ENCODE measurements around the gene FOXL3.

DNA sequence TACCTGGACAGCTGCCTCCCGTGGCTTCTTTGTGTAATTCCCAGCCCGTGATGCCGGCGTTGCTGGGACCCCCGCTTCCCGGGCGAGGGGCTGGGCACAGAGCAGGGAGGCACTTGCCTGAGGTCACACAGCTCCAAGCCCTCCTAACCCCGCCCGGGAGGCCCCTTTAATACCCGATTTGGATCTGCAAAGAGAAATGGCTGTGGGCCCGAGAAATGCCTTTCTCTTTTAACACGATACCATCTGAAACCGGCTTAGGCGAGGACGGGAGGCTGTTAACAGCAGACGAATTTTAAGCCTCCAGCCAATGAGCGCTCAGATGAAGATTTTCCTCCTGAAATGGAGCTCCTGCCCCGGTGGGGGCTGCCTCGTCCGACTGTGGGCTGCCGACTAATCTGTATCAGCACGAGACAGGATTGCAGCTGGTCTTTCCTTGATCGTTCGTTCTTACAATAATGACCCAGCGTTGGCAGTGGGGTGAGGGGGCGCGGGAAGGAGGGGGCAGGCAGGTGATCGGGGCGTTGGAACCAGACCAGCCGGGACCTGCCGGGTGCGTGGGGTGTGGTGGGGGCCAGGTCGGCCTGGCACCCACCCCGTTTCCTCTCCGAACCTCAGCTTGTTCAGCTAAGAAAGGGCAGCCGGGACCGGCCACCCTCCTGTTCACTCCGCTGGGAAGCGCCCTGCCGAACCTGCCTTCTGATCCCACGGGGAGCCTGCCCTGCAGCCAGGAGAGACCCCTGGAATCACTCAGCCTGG, 36.2 kb upstream of the FOXL3 start:
- TF ChIP-seq POLR2A (IDR thresholded peaks at IDR 0.05) = no peak
- TF ChIP-seq, protein P1, sequence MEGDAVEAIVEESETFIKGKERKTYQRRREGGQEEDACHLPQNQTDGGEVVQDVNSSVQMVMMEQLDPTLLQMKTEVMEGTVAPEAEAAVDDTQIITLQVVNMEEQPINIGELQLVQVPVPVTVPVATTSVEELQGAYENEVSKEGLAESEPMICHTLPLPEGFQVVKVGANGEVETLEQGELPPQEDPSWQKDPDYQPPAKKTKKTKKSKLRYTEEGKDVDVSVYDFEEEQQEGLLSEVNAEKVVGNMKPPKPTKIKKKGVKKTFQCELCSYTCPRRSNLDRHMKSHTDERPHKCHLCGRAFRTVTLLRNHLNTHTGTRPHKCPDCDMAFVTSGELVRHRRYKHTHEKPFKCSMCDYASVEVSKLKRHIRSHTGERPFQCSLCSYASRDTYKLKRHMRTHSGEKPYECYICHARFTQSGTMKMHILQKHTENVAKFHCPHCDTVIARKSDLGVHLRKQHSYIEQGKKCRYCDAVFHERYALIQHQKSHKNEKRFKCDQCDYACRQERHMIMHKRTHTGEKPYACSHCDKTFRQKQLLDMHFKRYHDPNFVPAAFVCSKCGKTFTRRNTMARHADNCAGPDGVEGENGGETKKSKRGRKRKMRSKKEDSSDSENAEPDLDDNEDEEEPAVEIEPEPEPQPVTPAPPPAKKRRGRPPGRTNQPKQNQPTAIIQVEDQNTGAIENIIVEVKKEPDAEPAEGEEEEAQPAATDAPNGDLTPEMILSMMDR (IDR thresholded peaks at IDR 0.05) = no peak
